GM18907 (cell line): Measurements from ENCODE around the gene DNAJB8.

ENCODE experiments used
- ATAC-seq: cut with Tn5 transposase; IDR thresholded peaks from one replicate; pipeline ENCODE4 v1.9.1; 2021; ENCODE audit warnings: mild to moderate bottlenecking, moderate library complexity; ENCODE audit not compliant: unreplicated experiment

The DNAJB8 gene

GRCh38 chr3:128448491-128448890, 18.2 kb downstream of the DNAJB8 start:
- no peak for ATAC-seq

GRCh38 chr3:128447561-128448013, 19.1 kb downstream of the DNAJB8 start:
- peak; percentile 60 for ATAC-seq

GRCh38 chr3:128446821-128447220, 19.9 kb downstream of the DNAJB8 start:
- ATAC-seq = no peak

GRCh38 chr3:128445357-128445756, 21.3 kb downstream of the DNAJB8 start:
- ATAC-seq = no peak

- ATAC-seq = no peak
These were observed 22.9 kb downstream of the DNAJB8 start for GRCh38 chr3:128443771-128444170.

- ATAC-seq = no peak
These were observed 23.7 kb downstream of the DNAJB8 start for GRCh38 chr3:128442949-128443348.

GRCh38 chr3:128442070-128442469, 24.6 kb downstream of the DNAJB8 start:
- no peak for ATAC-seq

GRCh38 chr3:128439226-128439625, 27.5 kb downstream of the DNAJB8 start:
- ATAC-seq = no peak

- no peak for ATAC-seq
These were observed 28.1 kb downstream of the DNAJB8 start for GRCh38 chr3:128438488-128439072.

- no peak for ATAC-seq
These were observed 30.5 kb downstream of the DNAJB8 start for GRCh38 chr3:128436214-128436613.

- no peak for ATAC-seq
These were observed 31.1 kb downstream of the DNAJB8 start for GRCh38 chr3:128435561-128435960.

- ATAC-seq = no peak
These were observed 31.6 kb downstream of the DNAJB8 start for GRCh38 chr3:128435058-128435457.

GRCh38 chr3:128434524-128434923, 32.2 kb downstream of the DNAJB8 start:
- no peak for ATAC-seq

GRCh38 chr3:128433837-128434165, 32.9 kb downstream of the DNAJB8 start:
- no peak for ATAC-seq

- no peak for ATAC-seq
These were observed 33.5 kb downstream of the DNAJB8 start for GRCh38 chr3:128432971-128433836.

GRCh38 chr3:128432301-128432970, 34.3 kb downstream of the DNAJB8 start:
- ATAC-seq = no peak

- no peak for ATAC-seq
These were observed 34.8 kb downstream of the DNAJB8 start for GRCh38 chr3:128431803-128432300.

- no peak for ATAC-seq
These were observed 36.0 kb downstream of the DNAJB8 start for GRCh38 chr3:128430731-128431130.

GRCh38 chr3:128430301-128430700, 36.4 kb downstream of the DNAJB8 start:
- no peak for ATAC-seq

GRCh38 chr3:128429751-128430150, 36.9 kb downstream of the DNAJB8 start:
- ATAC-seq = no peak

- ATAC-seq = no peak
These were observed 37.4 kb downstream of the DNAJB8 start for GRCh38 chr3:128429275-128429674.
